Measurements from ENCODE around the gene NUS1. TPM values are rescaled to one million over a fixed set of nuclear protein-coding genes. Genes with fewer than 3 reads are reported as not detected.
"Not testable (repeated sequence)": the region's sequence is repeated elsewhere in the genome, so short reads cannot be mapped to it uniquely, and the experiment has no call there.

NUS1 gene
- 10 to 100 TPM; 16.0 to 45.7 (median 22.6) TPM for total RNA-seq

DNA sequence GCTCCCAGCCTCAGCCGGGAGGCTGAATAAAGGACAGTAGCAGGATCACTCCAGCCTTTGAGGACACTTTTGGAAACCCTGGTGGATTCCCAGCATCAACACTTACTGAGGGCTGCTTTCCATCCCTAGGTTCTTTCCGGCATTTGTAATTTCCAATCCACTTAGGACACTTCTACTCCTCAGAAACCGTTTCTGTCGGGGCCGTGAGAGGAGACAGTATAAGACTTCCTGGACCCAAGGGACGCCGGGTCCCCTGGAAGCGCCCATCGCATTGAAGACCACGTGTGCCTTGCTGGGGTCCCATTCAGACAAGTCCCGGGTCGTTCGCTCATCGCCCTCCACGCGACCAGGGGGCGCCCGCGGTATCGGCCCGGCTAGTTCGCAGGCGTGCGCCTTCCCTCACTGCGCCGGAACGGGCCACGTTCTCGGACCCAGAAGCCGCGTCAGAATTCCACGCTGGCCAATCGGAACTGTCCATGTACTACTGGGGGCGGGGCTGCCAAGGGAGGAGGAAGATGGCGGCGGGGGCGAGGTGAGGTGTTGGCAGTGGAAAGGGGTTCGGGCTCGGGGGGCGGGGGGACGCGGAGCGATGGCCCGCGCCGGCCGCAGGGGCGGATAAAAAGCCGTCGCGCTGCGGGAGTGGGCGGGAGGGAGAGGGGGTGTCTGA lies at the start of gene NUS1:
NUS1 (plus strand) TSS at position 479 of the 667 bp plus-strand sequence. CDS start 202 bp downstream, outside the sequence.
- in situ Hi-C loops (cut with MboI; ENCODE audit: low pct_unique_long_range_greater_than_20kb in 2 of 9, low sequenced_read_pairs in 9 of 9, unreplicated experiment in 9 of 9) = no loop called here
- Histone ChIP-seq H3K4me3 (peak within 1 kb of the TSS; percentile 86 to 100 (median 94)), H3K4me1 (replicated peaks in 1 of 2) (peaks cover 12 to 22% of the 10 kb centered on the region in 2 donors), H3K27ac (peak within 1 kb of the TSS; percentile 80 to 95)
- peak; percentile 90 to 95 (median 93) for ATAC-seq (replicated peaks in 6 of 8)
- 0 to 3% (median 0%) methylated on average over 1 to 12 of the region's 53 CpGs; no CpG with 5 or more reads in 4 of the 10 experiments for WGBS, 10 experiments

DNA sequence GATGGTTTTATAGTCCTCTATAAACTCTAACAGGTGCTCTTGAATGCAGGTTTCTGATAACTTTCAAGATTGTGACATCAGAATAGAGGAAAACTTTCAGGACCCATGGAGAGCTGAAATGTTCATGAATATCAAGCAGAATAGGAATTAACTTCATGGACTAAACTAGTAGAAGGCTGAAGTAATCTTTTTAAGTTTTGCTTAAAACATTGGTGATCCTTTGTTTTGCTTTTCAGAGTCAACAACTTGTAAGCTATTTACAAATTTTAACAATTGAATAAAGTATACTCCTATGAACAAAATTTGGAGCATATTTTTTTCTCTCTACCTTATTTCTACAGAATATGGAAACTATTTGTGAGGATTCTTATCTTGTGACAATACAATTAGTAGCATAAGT lies 47.7 kb upstream of the NUS1 start:
- no peaks in the 10 kb centered on the region for H3K4me1 ChIP-seq (replicated peaks in 1 of 2)
- no peak overlapping the region for H3K27ac ChIP-seq
- ATAC-seq (replicated peaks in 6 of 8) = no peak
- in situ Hi-C loops (cut with MboI; ENCODE audit: low pct_unique_long_range_greater_than_20kb in 2 of 9, low sequenced_read_pairs in 9 of 9, unreplicated experiment in 9 of 9) = no loop called here
- H3K4me3 ChIP-seq = no peak overlapping the region

DNA sequence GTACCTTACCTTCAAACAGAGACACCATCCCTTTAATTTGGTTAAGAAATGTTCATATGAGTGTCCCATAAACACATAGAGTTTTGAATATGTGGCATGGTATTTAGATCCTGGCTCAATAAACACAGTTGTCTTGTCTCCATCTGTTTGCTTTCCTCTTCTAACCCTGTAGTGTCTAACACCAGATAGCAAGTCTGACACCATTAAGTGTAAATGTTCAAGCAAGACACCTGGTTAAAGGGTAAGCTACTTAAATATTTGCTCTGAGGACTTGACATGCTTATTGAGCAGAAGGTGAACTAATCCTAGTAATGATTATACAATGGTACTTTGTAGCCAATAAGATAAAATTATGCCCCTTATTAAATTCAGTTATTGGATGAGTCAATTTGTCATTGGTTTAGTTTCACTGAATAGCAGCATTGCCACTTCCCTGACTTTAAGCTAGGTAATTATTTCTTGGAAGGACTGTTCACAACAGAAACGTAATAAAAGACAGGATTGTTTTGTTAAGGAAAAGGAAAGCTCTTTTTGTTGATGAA lies 46.1 kb upstream of the NUS1 start:
- ATAC-seq (replicated peaks in 6 of 8) = no peak
- Histone ChIP-seq H3K4me3 (no peak overlapping the region), H3K27ac (no peak overlapping the region), H3K4me1 (replicated peaks in 1 of 2) (no peaks in the 10 kb centered on the region)
- in situ Hi-C loops (cut with MboI; ENCODE audit: low pct_unique_long_range_greater_than_20kb in 2 of 9, low sequenced_read_pairs in 9 of 9, unreplicated experiment in 9 of 9) = no loop called here
- WGBS, 10 experiments = 0 to 100% (median 61%) methylated on average over 1 of the region's 1 CpG; no CpG with 5 or more reads in 2 of the 10 experiments

DNA sequence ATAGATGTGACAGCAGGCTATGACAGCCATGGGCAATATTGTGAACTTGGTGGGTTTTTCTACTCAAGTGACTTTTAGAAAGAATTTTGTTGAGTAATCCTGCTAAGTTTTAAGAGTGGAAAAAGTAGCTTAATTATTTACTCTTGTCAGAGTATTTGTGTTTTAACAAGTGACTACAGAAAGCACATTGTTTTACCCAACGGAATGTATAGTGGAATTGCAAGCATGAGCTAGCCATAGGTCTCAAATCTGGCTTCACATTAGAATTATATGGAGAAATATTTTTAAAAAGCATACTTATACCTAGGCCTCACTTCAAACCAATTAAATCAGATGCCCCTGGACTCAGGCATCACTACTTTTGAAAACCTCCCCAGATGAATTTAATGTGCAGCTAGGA lies 37.5 kb upstream of the NUS1 start:
- WGBS, 10 experiments = 10 to 100% (median 75%) methylated on average over 1 of the region's 1 CpG; no CpG with 5 or more reads in 4 of the 10 experiments
- H3K4me3 ChIP-seq = no peak overlapping the region
- in situ Hi-C loops (cut with MboI; ENCODE audit: low pct_unique_long_range_greater_than_20kb in 2 of 9, low sequenced_read_pairs in 9 of 9, unreplicated experiment in 9 of 9) = no loop called here

DNA sequence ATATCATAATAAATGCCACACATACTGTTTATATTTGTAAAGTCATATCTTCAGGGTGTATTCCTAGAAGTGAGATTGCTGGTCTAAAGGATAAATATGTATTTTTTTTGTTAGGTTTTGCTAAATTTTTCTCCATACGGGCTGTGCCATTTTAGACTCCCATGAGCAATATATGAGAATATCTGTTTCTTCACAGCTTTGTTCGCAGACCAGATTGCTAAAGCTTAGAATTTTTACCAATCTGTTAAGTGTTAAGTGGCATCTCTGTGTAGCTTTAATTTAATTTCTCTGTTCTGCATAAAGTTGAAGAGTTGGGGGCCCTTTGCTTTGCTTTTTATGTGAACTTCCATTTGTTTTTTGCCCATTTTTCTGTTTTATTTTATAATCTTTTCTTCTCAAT lies 32.3 kb upstream of the NUS1 start:
- no peaks in the 10 kb centered on the region for H3K4me1 ChIP-seq (replicated peaks in 1 of 2)
- in situ Hi-C loops (cut with MboI; ENCODE audit: low pct_unique_long_range_greater_than_20kb in 2 of 9, low sequenced_read_pairs in 9 of 9, unreplicated experiment in 9 of 9) = no loop called here
- no peak overlapping the region for H3K27ac ChIP-seq
- H3K4me3 ChIP-seq = no peak overlapping the region
- 20 to 100% (median 87%) methylated on average over 2 of the region's 2 CpGs for WGBS, 10 experiments
- ATAC-seq (replicated peaks in 6 of 8) = no peak

More for the DNA sequence above, 37.5 kb upstream of the NUS1 start:
- H3K27ac ChIP-seq = no peak overlapping the region
- ATAC-seq (replicated peaks in 6 of 8) = no peak
- no peaks in the 10 kb centered on the region for H3K4me1 ChIP-seq (replicated peaks in 1 of 2)

DNA sequence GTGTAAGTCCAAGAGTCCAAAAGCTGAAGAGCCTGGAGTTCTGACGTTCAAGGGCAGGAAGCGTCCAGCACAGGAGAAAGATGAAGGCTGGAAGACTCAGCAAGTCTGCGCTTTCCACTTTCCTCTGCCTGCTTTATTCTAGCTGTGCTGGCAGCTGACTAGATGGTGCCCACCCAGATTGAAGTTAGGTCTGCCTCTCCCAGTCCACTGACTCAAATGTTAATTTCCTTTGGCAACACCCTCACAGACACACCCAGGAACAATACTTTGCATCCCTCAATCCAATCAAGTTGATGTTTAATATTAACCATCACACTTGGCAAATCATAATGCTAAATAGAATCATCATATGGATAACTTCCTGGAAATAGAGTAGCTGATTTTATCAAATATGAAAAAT lies 23.3 kb upstream of the NUS1 start:
- H3K27ac ChIP-seq; H3K4me3 ChIP-seq; H3K4me1 ChIP-seq (replicated peaks in 1 of 2); in situ Hi-C loops (cut with MboI; ENCODE audit: low pct_unique_long_range_greater_than_20kb in 2 of 9, low sequenced_read_pairs in 9 of 9, unreplicated experiment in 9 of 9): not testable (repeated sequence)
- 42 to 100% (median 87%) methylated on average over 2 to 3 of the region's 3 CpGs; no CpG with 5 or more reads in 5 of the 10 experiments for WGBS, 10 experiments
- peak in 3 of 8 experiments; percentile 36 to 76 (median 53) for ATAC-seq (replicated peaks in 6 of 8)

DNA sequence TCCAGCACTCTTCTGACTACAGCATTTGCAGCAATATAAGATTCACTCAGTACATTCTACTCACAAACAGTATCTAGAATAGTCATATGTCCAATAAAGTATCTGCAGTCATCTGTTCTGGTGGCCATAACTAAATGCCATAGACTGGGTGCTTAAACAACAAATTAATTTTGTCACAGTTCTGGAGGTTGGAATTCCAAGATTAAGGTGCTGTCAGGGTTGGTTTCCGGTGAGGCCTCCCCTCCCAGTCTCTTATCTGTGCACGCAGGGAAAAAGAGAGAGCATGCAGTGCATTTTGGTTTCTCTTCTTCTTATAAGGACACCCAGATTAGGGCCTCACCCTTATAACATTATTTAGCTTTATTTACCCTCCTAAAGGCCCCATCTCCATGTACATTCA lies 21.3 kb upstream of the NUS1 start:
- Histone ChIP-seq H3K4me3 (no peak overlapping the region), H3K4me1 (replicated peaks in 1 of 2) (no peaks in the 10 kb centered on the region), H3K27ac (no peak overlapping the region)
- no peak for ATAC-seq (replicated peaks in 6 of 8)
- in situ Hi-C loops (cut with MboI; ENCODE audit: low pct_unique_long_range_greater_than_20kb in 2 of 9, low sequenced_read_pairs in 9 of 9, unreplicated experiment in 9 of 9) = no loop called here
- 70 to 100% (median 100%) methylated on average over 1 to 2 of the region's 2 CpGs; no CpG with 5 or more reads in 3 of the 10 experiments for WGBS, 10 experiments

DNA sequence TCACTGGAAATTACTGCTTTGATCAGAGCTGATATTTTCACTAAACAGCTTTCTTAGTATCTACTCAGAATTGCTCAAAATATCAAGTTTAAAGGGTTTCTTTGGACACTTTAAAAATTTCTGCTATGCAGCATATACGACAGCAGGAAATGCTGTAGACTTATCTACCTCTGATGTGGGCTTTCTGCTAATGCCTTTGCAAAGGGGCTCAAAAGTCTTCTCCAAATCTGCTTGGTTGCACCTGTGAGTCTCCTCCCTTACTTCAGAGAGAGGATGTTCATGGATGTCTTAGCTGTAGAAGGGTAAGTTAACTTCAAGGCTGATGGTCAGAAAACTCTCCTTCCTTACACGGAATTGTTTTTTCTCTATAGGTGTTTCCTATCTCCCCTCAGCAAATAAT lies 19.9 kb upstream of the NUS1 start:
- in situ Hi-C loops (cut with MboI; ENCODE audit: low pct_unique_long_range_greater_than_20kb in 2 of 9, low sequenced_read_pairs in 9 of 9, unreplicated experiment in 9 of 9) = no loop called here
- 40 to 100% (median 87%) methylated on average over 1 to 2 of the region's 2 CpGs; no CpG with 5 or more reads in 1 of the 10 experiments for WGBS, 10 experiments
- no peak for ATAC-seq (replicated peaks in 6 of 8)

DNA sequence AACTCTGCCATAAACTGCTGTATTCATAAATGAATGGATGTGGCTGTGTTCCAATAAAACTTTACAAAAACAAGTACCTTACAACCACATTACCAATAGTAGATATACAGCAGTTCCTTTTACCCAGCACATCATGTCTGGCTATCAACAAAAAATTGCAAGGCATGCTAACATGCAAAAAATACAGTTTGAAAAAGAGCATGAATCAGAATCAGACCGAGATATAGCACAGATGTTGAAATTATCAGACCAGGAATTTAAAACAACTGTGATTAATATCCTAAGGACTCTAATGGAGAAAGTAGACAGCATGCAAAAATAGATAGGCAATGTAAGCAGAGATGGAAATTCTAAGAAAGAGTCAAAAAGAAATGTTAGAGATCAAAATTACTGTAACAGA lies 8.4 kb upstream of the NUS1 start:
- no peak for ATAC-seq (replicated peaks in 6 of 8)
- 27 to 100% (median 87%) methylated on average over 1 of the region's 1 CpG for WGBS, 10 experiments
- no peak overlapping the region for H3K4me3 ChIP-seq
- no peaks in the 10 kb centered on the region for H3K4me1 ChIP-seq (replicated peaks in 1 of 2)
- H3K27ac ChIP-seq = no peak overlapping the region
- in situ Hi-C loops (cut with MboI; ENCODE audit: low pct_unique_long_range_greater_than_20kb in 2 of 9, low sequenced_read_pairs in 9 of 9, unreplicated experiment in 9 of 9) = no loop called here

More for the DNA sequence above, 19.9 kb upstream of the NUS1 start:
- no peaks in the 10 kb centered on the region for H3K4me1 ChIP-seq (replicated peaks in 1 of 2)
- no peak overlapping the region for H3K27ac ChIP-seq
- no peak overlapping the region for H3K4me3 ChIP-seq

DNA sequence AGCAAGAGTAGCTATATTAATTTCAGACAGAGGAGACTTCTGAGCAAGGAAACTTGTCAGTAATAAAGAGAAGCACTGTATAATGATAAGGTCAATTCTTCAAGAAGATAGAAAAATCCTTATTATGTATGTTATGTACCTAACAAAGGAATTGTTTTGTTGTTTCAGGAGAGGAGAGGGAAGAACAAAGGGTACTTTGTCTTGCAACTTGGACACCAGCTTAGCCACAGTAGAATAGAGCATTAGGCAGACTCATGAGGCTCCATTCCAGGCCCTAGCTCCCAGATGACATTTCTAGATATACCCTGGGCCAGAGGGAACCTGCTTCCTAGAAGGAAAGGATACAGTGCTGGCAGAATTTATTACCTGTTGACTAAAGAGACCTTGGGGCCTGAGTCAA lies 6.5 kb upstream of the NUS1 start:
- in situ Hi-C loops (cut with MboI; ENCODE audit: low pct_unique_long_range_greater_than_20kb in 2 of 9, low sequenced_read_pairs in 9 of 9, unreplicated experiment in 9 of 9) = no loop called here
- no peaks in the 10 kb centered on the region for H3K4me1 ChIP-seq (replicated peaks in 1 of 2)
- no peak overlapping the region for H3K27ac ChIP-seq
- peak in 1 of 8 experiments; percentile 41 for ATAC-seq (replicated peaks in 6 of 8)
- H3K4me3 ChIP-seq = no peak overlapping the region

DNA sequence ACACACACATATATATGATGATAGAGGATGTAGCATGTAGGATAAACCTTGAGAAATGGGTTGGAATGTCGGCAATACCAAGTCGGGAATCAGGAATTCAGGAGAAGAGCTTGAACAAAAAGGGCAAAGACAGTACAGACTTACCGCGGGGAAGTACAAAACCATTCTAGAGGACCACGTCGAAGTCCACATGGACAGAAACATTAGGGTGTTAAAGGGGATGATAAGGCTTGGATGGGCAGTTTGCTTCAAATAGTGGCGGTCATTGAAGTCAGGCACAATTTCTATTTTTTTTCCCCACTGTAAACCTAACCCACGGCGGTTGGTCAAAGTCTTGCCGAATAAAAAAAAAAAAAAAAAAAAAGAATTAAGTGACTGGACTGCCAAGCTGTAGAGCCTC lies 766 bp upstream of the NUS1 start:
- in situ Hi-C loops (cut with MboI; ENCODE audit: low pct_unique_long_range_greater_than_20kb in 2 of 9, low sequenced_read_pairs in 9 of 9, unreplicated experiment in 9 of 9) = no loop called here
- peaks cover 12 to 20% of the 10 kb centered on the region in 2 donors for H3K4me1 ChIP-seq (replicated peaks in 1 of 2)
- H3K27ac ChIP-seq = peak overlapping the region in 1 of 2 donors; percentile 57
- H3K4me3 ChIP-seq = peak overlapping the region; percentile 51 to 100 (median 91)
- WGBS, 10 experiments = 37 to 80% (median 63%) methylated on average over 1 to 10 of the region's 10 CpGs; no CpG with 5 or more reads in 1 of the 10 experiments
- ATAC-seq (replicated peaks in 6 of 8) = no peak

DNA sequence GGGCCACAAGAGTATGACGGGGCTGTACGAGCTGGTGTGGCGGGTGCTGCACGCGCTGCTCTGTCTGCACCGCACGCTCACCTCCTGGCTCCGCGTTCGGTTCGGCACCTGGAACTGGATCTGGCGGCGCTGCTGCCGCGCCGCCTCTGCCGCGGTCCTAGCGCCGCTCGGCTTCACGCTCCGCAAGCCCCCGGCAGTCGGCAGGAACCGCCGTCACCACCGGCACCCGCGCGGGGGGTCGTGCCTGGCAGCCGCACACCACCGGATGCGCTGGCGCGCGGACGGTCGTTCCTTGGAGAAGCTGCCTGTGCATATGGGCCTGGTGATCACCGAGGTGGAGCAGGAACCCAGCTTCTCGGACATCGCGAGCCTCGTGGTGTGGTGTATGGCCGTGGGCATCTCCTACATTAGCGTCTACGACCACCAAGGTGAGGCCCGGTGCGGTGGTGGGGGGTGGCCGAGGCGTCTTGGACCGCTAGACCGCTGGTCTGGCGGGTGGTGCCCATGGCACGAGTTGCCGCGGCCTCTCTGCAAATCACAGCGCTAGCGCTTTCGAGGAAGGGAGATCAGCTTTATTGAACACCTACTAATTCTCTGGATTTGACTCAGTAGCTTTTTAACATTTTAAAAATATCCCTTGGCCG lies 511 bp downstream of the NUS1 start:
- 0% methylated on average over 1 to 5 of the region's 62 CpGs; no CpG with 5 or more reads in 6 of the 10 experiments for WGBS, 10 experiments

DNA sequence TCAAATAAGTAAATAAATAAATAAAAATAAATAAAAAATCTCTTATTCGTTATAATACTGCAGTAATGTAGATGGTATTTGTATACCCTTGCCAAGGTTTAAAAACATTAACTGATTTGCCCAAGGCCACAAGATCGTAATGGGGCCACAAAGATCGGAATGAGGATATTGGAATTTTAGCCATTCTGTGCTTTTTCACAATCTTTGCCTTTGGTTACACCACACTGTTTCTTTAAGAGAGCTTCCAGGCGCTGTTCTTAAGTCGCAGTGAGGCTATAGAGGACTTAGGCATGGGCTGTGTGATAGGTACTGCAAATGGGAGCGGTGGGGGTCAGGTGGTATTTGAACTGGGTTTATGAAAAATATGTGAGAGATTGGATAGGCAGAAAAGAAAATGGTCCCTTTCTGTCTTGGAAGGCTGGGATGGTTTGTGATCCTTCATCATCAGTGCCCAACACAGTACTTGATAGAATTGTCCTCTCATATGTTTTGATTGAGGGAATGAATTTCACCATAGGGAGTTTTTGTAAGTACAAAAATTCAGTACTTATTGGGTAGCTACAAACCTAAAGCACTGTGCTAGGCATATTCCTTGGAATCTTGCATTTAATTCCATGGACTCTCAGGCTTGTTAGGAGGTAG lies 1.4 kb downstream of the NUS1 start:
- Histone ChIP-seq H3K4me3 (peak overlapping the region; percentile 86 to 100 (median 94)), H3K4me1 (replicated peaks in 1 of 2) (peaks cover 12 to 22% of the 10 kb centered on the region in 2 donors), H3K27ac (peak overlapping the region in 1 of 2 donors; percentile 95)
- in situ Hi-C loops (cut with MboI; ENCODE audit: low pct_unique_long_range_greater_than_20kb in 2 of 9, low sequenced_read_pairs in 9 of 9, unreplicated experiment in 9 of 9) = no loop called here
- ATAC-seq (replicated peaks in 6 of 8) = no peak
- WGBS, 10 experiments = 14 to 72% (median 46%) methylated on average over 1 to 6 of the region's 6 CpGs; no CpG with 5 or more reads in 3 of the 10 experiments

More for the DNA sequence above, 511 bp downstream of the NUS1 start:
- H3K4me1 ChIP-seq (replicated peaks in 1 of 2) = peaks cover 12 to 22% of the 10 kb centered on the region in 2 donors
- in situ Hi-C loops (cut with MboI; ENCODE audit: low pct_unique_long_range_greater_than_20kb in 2 of 9, low sequenced_read_pairs in 9 of 9, unreplicated experiment in 9 of 9) = not testable (repeated sequence)
- peak overlapping the region; percentile 80 to 95 for H3K27ac ChIP-seq
- peak; percentile 44 to 73 (median 70) for ATAC-seq (replicated peaks in 6 of 8)
- peak overlapping the region; percentile 86 to 100 (median 94) for H3K4me3 ChIP-seq
